Activated T-cell treated with anti-CD3 and anti-CD28 coated beads for 48 hours (primary cell): ENCODE measurements around the gene SLBP.
A peak's percentile ranks its signal among the peaks of the same experiment; 100 is the strongest.

Source experiments
- DNase-seq: peaks from one replicate; pipeline ENCODE4 v3.0.0-alpha.2; 2020; ENCODE audit warnings: low read depth

SLBP gene

GRCh38 chr4:1726146-1726934 lies 14.2 kb upstream of the SLBP start:
- DNase-seq = peak; percentile 77

- no peak for DNase-seq
Measured at GRCh38 chr4:1725521-1725920, 13.4 kb upstream of the SLBP start.

GRCh38 chr4:1723131-1723801 lies 11.1 kb upstream of the SLBP start:
- peak; percentile 52 for DNase-seq

- DNase-seq = no peak
Measured at GRCh38 chr4:1722551-1723118, 10.5 kb upstream of the SLBP start.

GRCh38 chr4:1721666-1722550 lies 9.8 kb upstream of the SLBP start:
- DNase-seq = no peak

GRCh38 chr4:1721003-1721665 lies 9.0 kb upstream of the SLBP start, which contains the start of the genes TACC3 and TMEM129:
TACC3 (plus strand) TSS chr4:1721521; CDS start chr4:1723422, 1,901 bp downstream.
TMEM129 (minus strand) TSS chr4:1721323; CDS start chr4:1720837, 486 bp downstream.
- peak; percentile 92 for DNase-seq

GRCh38 chr4:1720163-1720983 lies 8.3 kb upstream of the SLBP start:
- no peak for DNase-seq

- no peak for DNase-seq
Measured at GRCh38 chr4:1718095-1718850, 6.2 kb upstream of the SLBP start.

- no peak for DNase-seq
Measured at GRCh38 chr4:1717129-1718094, 5.3 kb upstream of the SLBP start.

GRCh38 chr4:1716065-1716945 lies 4.2 kb upstream of the SLBP start:
- no peak for DNase-seq

GRCh38 chr4:1715002-1715758 lies 3.1 kb upstream of the SLBP start:
- no peak for DNase-seq

GRCh38 chr4:1714303-1715001 lies 2.3 kb upstream of the SLBP start:
- no peak for DNase-seq

GRCh38 chr4:1713003-1713851 lies 1.1 kb upstream of the SLBP start:
- DNase-seq = no peak

GRCh38 chr4:1711571-1712215 lies 426 bp downstream of the SLBP start:
- DNase-seq = no peak
